GM12865 (cell line): ENCODE results near the gene TPCN2.

Source experiments
- DNase-seq: peaks from one replicate; pipeline ENCODE4 v3.0.0; 2010; ENCODE audit warnings: low read depth
- H3K4me3 ChIP-seq: 2 replicates; pipeline ENCODE4 v1.5.1; 2011; ENCODE audit warnings: mild to moderate bottlenecking, low read depth, low read length, control low read depth
- TF ChIP-seq, protein P1 (sequence below): IDR thresholded peaks from 2 replicates; pipeline ENCODE4 v1.5.1; 2011; ENCODE audit warnings: low read length, control low read depth, low read depth, inconsistent platforms; ENCODE audit not compliant: insufficient read depth; ENCODE audit errors: missing control alignments

TPCN2 gene

DNA sequence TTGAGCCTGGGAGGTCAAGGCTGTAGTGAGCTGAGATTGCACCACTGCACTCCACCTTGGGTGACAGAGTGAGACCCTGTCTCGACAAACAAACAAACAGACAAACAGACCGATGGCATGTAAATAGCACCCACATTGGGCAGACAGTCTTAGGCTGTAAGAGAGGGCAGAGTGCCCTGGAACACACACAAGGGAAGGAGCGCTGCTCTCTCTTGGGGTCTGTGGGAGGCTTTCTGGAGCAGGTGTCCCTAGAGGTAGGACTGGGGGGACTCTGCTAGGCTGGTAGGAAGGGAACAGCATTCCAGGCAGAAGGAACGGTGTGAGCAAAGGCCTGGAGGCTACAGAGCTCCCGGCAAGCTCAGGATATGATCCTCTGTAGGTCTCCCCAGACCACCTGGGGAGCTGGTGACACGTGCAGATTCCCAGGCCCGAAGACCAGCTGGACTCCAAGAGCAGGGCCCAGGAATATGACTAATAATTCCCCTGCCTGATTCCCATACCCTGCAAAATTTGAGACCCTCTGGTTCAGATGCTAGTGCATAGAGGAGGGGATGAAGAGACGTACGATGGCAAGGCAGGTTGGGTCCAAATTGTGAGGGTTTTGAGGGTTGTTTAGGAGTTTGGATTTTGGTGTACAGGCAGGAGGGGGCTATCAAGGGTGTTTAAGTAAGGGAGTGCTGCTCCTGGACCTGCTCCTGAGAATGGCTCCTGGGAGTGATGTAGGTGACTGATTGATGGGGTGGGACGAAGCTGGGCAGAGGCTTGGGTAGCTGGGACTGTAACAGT lies 118.6 kb downstream of the TPCN2 start:
- no peak for DNase-seq
- peak overlapping the region; percentile 30 for H3K4me3 ChIP-seq
- TF ChIP-seq, protein P1, sequence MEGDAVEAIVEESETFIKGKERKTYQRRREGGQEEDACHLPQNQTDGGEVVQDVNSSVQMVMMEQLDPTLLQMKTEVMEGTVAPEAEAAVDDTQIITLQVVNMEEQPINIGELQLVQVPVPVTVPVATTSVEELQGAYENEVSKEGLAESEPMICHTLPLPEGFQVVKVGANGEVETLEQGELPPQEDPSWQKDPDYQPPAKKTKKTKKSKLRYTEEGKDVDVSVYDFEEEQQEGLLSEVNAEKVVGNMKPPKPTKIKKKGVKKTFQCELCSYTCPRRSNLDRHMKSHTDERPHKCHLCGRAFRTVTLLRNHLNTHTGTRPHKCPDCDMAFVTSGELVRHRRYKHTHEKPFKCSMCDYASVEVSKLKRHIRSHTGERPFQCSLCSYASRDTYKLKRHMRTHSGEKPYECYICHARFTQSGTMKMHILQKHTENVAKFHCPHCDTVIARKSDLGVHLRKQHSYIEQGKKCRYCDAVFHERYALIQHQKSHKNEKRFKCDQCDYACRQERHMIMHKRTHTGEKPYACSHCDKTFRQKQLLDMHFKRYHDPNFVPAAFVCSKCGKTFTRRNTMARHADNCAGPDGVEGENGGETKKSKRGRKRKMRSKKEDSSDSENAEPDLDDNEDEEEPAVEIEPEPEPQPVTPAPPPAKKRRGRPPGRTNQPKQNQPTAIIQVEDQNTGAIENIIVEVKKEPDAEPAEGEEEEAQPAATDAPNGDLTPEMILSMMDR, result no peak

DNA sequence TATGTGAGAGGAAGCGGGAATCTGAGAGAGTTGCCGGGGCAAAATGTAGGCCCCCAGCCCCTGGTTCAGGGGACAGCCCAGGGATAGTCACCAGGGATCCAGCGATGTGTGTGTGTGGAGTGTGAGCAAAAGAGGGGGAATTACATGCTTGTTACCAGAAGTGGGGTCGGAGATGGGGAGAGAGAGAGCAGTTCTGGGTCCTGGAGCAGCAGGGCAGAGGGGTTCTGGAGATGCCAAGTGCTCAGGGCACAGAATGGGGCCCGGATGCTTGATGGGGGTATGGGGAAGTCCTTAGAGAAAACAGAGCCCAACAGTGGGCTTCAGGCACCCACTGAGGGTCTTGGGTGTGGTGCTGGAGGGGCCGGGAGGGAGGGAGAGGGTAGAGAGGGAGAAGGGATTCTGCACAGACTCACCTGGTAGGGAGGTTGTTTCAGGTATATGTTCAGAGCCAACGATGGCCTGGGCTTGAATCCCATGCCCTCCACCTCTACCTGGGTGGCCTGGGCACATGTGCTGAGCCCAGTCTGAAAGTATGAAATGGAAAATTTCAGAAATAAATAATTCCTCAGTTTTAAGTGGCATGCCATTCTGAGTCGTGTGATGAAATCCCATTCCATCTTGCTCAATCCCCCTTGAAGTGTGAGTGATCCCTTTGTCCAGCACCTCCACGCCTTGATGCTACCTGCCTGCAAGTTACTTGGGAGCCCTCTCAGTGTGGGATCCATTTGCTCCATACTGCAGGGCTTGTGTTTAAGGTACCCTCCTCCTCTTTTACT lies 119.4 kb downstream of the TPCN2 start:
- H3K4me3 ChIP-seq, result no peak overlapping the region
- TF ChIP-seq, protein P1, result no peak
- no peak for DNase-seq

GRCh38 chr11:69169479-69169878 lies 120.7 kb downstream of the TPCN2 start:
- TF ChIP-seq, protein P1, result no peak
- DNase-seq, result no peak
- H3K4me3 ChIP-seq, result no peak overlapping the region

GRCh38 chr11:69170704-69171103 lies 122.0 kb downstream of the TPCN2 start:
- no peak overlapping the region for H3K4me3 ChIP-seq
- DNase-seq, result no peak
- TF ChIP-seq, protein P1, result no peak

DNA sequence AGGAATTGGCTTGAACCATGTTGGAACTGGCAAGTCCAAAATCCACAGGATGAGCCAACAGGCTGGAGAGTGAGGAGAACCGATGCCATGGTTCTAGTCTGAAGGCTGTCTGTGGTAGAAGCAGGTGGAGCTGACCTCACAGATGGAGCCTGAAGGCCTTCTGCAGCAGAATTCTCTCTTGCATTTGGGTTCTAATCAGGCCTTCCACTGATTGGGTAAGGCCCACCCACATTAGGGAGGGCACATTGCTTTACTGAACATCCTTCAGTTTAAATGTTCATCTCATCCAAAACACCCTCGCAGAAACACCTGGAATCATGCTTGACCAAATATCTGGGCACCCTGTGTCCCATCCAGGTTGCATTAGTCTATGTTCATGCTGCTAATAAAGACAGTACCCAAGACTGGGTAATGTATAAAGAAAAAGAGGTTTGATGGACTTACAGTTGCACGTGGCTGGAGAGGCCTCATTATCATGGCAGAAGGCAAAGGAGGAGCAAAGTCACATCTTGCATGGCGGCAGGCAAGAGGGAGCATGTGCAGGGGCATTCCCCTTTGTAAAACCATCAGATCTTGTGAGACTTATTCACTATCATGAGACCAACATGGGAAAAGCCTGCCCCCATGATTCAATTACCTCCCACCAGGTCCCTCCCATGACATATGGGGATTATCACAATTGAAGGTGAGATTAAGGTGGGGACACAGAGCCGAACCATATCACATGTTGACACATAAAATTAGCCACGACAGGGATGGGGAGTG lies 122.9 kb downstream of the TPCN2 start:
- TF ChIP-seq, protein P1, result no peak
- no peak for DNase-seq

GRCh38 chr11:69172674-69173073 lies 123.9 kb downstream of the TPCN2 start:
- peak; percentile 26 for DNase-seq
- H3K4me3 ChIP-seq, result no peak overlapping the region
- TF ChIP-seq, protein P1, result no peak

More for the DNA sequence above, 122.9 kb downstream of the TPCN2 start:
- H3K4me3 ChIP-seq, result no peak overlapping the region
